HG03378 (cell line): ENCODE results near the gene RECQL.

Source experiments
- ATAC-seq: cut with Tn5 transposase; IDR thresholded peaks from one replicate; pipeline ENCODE4 v1.9.1; 2021; ENCODE audit warnings: mild to moderate bottlenecking, moderate library complexity; ENCODE audit not compliant: unreplicated experiment

The RECQL gene, protein sequence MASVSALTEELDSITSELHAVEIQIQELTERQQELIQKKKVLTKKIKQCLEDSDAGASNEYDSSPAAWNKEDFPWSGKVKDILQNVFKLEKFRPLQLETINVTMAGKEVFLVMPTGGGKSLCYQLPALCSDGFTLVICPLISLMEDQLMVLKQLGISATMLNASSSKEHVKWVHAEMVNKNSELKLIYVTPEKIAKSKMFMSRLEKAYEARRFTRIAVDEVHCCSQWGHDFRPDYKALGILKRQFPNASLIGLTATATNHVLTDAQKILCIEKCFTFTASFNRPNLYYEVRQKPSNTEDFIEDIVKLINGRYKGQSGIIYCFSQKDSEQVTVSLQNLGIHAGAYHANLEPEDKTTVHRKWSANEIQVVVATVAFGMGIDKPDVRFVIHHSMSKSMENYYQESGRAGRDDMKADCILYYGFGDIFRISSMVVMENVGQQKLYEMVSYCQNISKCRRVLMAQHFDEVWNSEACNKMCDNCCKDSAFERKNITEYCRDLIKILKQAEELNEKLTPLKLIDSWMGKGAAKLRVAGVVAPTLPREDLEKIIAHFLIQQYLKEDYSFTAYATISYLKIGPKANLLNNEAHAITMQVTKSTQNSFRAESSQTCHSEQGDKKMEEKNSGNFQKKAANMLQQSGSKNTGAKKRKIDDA

DNA sequence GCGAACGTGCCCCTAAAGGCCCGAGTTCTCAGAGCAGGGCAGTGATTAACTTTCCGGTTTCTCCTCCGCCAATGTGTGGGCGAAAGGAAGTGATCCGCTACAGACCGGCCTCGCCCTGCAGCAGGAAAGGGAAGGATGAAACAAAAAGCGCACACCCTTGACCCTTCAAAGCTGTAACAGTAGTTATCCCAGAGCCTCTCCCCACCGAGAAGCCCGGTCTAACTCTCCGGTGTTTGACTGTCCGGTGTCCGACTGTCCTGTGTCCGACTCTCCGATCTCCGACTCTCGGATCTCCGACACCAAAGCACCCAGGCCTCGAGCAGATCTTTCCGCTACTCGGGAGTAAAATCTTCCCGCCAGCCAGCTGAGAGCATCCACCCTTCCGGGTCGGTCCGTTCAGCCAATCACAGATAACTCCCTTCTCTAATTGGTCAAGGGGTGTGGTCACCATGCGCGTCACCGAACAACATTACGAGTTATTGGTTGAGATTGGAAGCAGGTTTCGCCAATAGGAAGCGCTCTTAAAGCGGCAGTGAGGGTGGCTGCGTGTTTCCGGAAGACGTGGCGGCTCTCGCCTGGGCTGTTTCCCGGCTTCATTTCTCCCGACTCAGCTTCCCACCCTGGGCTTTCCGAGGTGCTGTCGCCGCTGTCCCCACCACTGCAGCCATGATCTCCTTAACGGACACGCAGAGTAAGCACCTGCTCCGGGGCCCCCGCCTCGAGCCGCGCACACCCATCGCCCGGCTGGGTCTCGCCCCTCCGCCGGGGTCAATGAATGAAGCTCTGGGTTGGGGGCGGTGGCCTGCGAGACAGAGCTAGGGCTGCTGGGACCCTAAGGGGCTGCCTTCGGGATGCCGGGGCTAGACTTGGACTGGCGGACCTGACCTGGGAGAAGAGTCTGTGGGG is at the start of gene RECQL, which contains the start of gene GOLT1B:
RECQL (minus strand) TSS at position 378 of the 906 bp plus-strand sequence. CDS start 2,065 bp downstream, outside the sequence.
GOLT1B (plus strand) TSS at position 532 of the 906 bp plus-strand sequence; CDS start at position 667, 135 bp downstream.
- ATAC-seq: peak; percentile 100

DNA sequence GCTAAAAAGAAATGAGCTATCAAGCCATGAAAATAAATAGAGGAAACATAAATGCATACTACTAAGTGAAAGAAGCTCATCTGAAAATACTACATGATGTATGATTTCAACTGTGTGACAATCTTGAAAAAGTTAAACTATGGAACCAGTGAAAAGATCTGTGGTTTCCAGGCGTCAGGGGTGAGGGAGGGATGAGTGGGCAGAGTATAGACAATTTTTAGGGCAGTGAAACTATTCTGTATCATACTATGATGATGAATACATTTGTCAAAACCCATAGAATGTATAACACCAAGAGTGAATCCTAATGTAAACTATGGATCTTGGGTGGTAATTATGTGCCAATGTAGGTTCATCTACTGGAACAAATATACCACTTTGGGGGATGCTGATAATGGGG is 46.0 kb upstream of the RECQL start:
- ATAC-seq: no peak

DNA sequence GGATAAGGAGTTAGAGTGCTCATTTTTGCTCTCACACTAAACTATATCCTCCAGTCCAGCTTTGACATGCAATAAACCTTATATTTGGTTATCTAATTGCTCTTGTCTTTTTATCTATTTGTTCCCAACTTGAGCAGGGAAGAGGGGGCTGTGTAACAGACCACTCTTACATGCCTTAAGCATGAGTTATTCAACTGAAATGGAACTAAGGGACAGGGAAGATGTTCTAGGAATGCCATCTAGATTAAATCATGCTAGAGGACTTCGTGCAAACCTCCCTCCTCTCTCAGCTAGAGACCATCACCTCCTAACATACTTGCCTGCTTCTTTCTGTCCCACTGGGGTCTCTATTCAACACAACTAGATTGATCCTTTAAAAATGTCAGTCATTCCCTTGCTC is 45.3 kb upstream of the RECQL start:
- ATAC-seq: no peak

DNA sequence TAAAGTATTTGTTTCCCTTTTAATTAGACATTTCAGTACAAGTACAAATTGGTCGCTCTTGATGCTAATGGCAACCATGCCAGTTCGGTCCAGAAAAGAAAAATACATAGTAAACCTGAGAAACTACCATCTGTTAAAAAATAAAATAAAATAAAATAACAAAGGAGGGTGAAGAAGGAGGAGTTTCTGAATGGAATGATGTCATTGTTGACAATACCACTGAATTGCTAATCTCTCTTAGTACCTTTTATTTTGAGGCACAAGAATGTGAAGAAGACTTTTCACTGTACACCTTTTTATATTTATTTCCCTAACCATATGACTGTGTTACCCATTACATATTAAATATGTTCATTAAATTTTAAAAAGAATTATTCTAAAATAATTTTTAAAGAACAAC is 44.1 kb upstream of the RECQL start:
- ATAC-seq: no peak

DNA sequence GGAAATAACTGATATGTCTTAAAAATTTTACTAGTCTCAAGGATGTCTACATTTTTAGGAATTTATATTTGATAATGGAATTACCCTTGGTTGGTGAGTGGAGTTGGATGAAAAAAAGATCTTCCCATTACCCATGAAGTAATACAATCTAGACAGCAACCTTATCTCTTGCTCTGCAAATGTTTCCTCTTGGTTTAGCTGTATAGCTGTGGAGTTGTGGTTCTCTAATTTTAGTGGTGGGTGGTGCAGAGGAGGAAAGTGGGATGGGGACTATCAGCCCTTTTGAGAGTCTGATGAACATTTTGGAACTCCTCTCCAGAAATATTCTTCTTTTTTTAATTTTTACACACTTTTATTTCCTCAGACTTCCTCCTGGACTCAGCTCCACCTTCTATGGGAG is 41.7 kb upstream of the RECQL start:
- ATAC-seq: no peak

DNA sequence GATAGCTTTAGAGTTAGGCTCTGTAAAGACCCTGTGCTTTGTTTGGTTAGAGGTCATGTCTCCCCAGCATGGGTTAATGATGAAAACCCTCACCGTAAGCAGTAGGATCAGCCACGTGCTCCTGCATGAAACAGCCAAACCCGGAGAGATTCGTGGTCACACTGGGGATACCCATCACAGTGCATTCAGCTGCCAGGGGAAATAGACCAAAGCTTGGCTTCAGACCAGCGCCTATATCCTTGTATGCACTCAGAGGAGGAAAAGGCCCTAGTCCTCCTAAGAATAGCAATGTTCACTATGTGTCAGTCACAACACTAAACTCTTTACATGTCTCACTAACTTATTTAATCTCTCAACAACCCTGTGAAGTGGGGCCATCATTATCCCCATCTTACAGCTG is 41.0 kb upstream of the RECQL start:
- no peak for ATAC-seq

DNA sequence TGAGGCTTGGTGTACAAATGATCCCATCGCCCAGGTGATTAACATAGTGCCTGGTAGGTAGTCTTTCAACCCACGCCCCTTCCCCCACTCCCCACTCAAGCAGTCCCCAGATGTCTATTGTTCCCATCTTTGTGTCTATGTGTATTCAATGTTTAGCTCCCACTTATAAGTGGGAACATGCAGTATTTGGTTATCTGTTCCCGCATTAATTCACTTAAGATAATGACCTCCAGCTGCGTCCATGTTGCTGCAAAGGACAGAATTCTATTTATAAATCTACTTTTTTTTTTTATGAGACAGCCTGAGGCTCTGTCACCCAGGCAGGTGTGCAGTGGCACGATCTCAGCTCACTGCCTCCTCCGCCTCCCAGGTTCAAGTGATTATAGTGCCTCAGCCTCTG is 40.3 kb upstream of the RECQL start:
- ATAC-seq: no peak

DNA sequence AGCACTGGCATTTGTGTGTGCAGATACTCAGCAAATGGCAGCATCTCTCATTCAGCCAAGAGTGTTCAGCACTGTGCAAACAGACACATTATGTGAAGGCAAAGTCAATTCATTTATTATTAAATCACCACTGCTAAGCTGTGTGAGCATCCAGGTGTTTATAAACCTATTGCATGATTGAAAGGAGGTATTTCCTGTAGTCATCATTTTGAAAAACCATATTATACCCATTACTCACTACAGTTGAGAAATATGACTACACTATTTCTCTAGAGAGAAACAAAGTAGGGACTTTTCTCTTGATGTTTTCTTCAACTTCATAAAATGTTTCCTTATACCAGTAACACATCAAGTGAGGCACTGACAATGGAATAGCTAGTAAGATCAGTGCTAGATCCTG is 38.4 kb upstream of the RECQL start:
- ATAC-seq: no peak

DNA sequence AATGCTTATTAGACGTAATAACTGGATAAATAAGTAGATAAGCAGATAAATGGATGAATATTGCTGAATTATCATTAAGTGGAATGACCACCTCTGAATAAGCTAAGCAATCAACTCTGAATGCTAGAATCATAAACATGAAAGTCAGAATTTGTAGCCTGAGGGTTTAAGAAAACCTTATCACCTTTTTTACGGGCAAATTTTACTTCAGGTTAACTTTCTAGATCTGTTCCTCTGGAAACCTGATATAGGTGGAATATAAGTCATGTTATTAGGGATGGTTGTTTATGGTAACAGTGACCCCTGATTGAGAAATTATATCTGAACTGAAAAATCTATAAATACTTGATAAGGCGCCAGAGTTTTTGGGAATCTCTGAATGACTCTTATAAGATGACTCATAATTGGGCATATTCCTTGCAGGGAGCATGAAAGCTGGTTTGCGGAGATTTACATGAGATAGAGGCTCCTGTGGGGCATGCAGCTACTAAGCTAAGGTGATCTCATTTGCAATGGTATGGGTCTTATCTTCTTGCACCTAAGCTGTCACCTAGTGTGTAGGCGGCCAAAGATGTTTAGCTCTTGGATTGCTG is 36.7 kb upstream of the RECQL start:
- no peak for ATAC-seq

DNA sequence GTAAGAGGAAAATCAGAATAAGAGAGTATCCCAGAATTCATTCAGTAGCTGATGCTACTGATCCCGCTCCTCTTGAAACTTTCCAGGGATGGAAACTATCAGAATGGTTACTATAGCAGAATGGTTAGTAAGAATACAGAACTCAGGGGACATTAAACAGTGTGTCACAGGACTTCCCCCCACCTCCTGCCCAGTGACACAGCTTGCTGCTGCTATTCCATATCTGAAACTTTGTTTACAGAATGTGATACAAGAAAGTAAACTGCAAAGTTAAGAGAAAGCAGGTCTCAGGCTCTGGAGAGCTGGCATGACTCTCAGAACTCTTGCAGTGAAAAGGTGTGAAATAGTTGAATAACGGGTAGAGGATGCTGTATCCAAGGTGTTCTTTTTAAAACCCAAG is 28.0 kb upstream of the RECQL start:
- ATAC-seq: no peak

DNA sequence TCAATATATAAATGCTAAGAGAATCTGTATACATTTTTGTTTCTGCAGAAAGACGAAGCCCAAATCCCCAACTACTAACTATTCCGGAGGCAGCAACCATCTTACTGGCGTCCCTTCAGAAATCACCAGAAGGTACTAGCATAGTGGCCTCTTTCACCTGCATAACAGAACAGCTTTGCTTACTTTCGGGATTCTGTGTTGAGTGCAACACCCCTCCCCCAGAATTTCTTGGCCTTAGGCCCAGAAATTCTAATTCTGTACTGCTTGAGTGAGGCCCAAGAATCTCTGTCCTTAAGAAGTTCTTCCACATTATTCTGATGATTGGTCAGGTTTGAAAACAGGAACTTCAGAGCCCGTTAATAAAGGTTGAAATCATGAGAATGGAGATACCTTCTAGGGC is 27.5 kb upstream of the RECQL start:
- ATAC-seq: no peak

DNA sequence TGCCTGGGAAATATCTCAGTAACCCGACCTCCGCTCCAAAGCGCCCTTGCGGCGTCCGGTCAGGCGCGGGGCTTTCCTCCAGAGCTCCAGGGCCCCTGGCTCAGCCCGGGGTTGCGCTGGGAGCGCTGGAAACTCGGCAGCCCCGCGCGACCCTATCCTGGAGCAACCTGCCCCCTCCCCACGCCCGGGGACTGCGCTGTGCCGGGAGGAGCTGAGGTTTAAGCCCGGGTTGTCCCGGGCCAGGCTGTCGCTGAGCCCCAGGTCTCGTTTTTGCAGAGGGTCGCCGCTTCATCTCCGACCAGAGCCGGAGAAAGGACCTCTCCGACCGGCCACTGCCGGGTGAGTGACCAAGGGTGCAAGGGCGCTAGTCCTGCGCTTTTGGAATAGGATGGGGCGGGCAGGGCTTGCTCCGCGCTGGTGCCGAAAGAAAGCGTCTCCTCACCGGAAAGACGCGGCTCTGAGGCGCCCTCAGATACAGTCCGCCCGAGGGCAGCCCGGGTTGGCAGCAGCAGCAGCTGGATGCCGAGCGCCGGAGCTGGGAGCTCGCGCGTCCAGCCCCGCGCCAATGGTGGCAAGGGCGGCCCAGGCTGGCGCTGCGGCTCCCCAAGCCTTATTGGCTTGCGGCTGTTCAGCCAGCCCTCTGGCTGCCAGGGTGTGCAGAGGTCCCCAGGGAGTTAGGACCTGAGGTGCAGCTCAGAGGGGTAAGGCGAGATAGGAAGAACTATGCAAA is 26.2 kb upstream of the RECQL start:
- peak; percentile 92 for ATAC-seq

DNA sequence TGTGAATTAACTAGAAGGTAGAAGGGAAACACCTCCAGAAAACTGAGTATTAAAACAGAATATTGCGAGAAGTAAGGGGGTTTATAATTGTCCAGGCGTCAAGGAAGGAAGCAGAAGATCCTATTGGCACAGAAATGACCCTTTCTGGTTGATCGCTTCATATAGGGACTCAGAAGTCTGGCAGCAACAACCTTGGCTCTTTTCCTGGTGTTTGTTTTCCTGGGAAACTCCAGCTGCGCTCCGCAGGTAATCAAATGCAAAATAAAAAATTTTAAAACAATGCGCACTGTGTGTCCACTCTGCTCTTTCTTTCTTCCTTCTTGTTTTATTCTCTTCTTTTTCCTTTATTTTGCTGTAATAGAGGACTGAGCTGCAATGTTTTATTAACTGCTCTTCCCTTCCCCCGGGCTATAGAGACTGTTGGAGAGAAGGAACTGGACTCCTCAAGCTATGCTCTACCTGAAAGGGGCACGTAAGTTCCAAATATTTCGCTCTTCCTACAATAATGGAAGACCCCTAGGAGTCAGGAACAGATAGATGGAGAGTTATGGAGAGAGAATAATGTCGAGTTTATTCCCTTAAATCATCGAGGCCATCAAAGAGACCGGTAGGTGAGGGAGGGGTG is 25.4 kb upstream of the RECQL start:
- no peak for ATAC-seq

DNA sequence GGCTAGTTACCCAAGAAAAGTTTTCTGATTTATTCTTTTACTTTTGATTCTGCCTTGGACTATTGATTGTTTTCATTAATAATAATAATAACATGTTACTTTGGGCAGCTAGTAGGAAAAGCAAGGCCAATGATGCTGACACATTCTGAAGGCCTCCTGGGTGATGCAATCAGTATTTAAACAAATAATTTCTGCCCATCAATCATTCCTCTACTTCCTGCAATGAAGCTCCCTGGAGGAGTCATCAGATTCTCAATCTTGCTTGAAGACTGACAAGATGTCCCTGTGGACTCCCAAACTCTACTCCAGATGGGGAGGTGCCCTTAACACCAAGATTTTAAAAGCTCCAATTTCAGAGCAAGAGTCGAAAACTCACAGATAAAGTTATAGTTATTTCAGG is 24.6 kb upstream of the RECQL start, which contains the start of gene SPX:
SPX (plus strand) TSS at position 244 of the 400 bp plus-strand sequence. CDS start 177 bp downstream, outside the sequence.
- no peak for ATAC-seq

DNA sequence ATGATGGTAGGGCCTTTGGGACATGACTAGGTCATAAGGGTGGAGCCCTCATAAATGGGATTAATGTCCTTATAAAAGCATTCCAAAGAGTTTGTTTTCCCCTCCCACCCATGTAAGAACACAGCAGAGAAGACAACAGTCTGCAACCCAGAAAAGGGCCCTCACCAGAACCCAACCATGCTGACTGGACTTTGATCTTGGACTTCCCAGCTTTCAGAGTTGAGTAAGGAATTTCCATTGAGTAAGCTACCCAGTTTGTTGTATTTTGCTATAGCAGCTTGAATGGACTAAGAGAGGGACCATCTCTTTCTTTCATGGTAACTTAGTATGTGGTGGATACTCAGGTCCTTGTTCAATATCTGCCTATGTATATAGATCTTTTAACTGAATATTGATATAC is 21.7 kb upstream of the RECQL start:
- no peak for ATAC-seq

DNA sequence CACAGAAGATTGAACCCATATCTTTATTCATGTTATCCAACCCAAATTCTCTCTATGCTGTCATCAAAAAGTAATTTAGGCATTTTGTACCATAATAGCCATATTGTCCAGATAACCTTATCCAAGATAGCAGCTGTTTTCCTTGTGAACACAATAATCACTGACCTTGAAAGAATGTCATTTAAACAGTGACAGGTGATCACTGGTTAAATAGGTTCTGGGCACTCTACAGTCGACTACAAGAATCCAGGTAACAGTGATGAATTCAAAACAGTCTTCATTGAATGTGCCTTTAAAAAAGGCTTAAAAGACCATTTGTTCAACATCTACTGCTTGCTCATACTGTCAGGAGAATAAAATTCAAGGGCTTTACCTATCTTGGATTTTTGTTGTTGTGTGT is 20.1 kb upstream of the RECQL start:
- no peak for ATAC-seq

DNA sequence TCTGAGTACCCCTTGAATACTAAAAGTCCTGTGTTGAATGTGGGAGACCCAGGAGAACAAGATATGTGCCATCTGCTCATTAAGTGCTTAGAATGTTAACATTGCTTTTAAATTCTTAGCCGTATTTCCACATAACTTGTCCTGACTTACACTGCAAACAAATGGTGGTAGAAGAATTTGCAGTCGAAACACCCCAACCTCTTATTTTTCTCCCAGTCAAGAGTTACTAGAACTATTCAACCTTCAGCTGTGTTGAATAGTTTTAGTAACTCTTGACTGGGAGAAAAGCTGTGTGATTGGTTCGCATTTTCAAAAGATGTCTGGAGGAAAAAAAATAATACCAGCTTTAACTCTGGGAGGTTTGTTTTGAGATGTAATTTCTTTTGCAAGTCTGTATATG is 17.0 kb upstream of the RECQL start:
- ATAC-seq: no peak

DNA sequence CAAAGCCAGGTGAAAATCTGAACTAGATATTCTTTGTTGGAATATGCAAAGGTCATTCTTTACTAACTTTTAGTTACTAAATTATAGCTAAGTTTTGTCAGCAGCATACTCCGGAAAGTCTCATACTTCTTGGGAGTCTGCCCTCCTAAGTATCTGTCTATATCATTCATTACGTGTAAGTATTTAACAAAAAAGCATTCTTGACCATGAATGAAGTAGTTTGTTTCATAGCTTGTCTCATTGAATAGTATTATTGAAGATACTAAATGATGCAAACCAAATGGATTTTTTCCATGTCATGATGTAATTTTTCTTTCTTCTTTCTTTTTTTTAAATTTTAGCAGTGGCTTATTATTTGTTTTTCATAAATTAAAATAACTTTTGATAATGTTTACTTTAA is 14.8 kb upstream of the RECQL start:
- ATAC-seq: no peak

DNA sequence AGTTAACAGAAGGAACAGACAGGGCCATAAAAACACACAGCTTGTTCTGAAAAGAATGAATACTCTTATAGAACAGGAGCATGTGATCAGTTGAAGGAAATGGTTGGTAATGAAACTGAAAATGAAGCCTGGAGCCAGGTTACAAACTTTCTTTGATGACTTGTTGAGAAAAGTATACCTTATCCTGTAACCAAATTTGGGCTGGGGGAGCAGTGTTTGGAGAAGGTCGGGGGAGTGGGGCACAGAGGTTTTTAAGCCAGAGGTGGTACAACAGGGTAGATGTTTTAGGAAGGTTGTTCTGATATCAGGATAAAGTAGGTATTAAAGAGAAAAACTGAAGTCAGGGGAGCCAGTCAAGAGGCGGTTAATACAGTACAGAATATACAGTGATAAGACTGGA is 8.3 kb upstream of the RECQL start:
- ATAC-seq: peak; percentile 94

DNA sequence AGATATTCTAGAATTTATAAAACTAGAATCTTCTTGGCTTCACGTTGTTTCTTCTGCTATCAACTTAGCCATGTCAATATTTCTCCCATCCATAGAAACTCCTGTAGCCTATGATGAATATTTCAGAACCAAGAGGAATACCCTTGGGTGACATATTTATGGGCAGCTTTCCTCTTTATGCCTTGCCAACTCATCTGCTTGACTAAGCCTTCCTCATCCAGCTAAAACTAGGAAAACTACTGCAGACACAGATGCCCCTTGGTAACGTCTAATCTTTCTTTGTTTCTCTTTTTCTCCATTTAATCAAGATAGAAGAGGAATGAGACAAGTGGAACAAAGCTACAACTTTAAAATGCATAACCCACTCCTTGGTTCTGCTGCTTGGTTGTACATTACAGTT is 6.4 kb upstream of the RECQL start:
- no peak for ATAC-seq
